GM20000 (cell line): ENCODE measurements around the gene KIAA2012.

Source experiments
- DNase-seq: peaks from one replicate; pipeline ENCODE4 v3.0.0; 2012; ENCODE audit warnings: low spot score
- CTCF ChIP-seq: IDR thresholded peaks from 2 replicates; pipeline ENCODE4 v1.5.1; 2012; ENCODE audit warnings: mild to moderate bottlenecking, control low read depth; ENCODE audit errors: extremely low read depth, missing control alignments

Gene KIAA2012

GRCh38 chr2:202084265-202084664, 11.2 kb downstream of the KIAA2012 start:
- no peak for TF ChIP-seq CTCF
- no peak for DNase-seq

GRCh38 chr2:202088777-202089176, 15.7 kb downstream of the KIAA2012 start:
- no peak for DNase-seq
- no peak for TF ChIP-seq CTCF

- DNase-seq, result no peak
- no peak for TF ChIP-seq CTCF
Observed at GRCh38 chr2:202090530-202090929, 17.5 kb downstream of the KIAA2012 start.

- TF ChIP-seq CTCF, result no peak
- DNase-seq, result no peak
Observed at GRCh38 chr2:202091476-202091875, 18.4 kb downstream of the KIAA2012 start.

GRCh38 chr2:202094426-202094986, 21.5 kb downstream of the KIAA2012 start:
- TF ChIP-seq CTCF, result no peak

GRCh38 chr2:202095235-202095634, 22.2 kb downstream of the KIAA2012 start:
- DNase-seq, result no peak
- no peak for TF ChIP-seq CTCF

More at GRCh38 chr2:202094426-202094986, 21.5 kb downstream of the KIAA2012 start:
- DNase-seq, result no peak

- DNase-seq, result no peak
- TF ChIP-seq CTCF, result no peak
Observed at GRCh38 chr2:202096736-202097135, 23.7 kb downstream of the KIAA2012 start.
